Gastrocnemius medialis (tissue), 4 donors: ENCODE measurements around the gene CSF3R. TPM values are rescaled to one million over a fixed set of nuclear protein-coding genes. Genes with fewer than 3 reads are reported as not detected.

Experiments used
- ATAC-seq, 2 donors: fragments of 150-250 bp; one replicate each; pipeline ENCODE4 v1.9.1; 2016
- DNase-seq, 2 donors: peaks; one replicate each; pipeline ENCODE4 v3.0.0-alpha.2; 2019
- H3K27ac ChIP-seq, 4 donors: fragments of 200-600 bp; sonication (generic); 1 replicate in 1 of 4; 2 replicates in 3 of 4; pipeline ENCODE4 v1.5.1; 2016 to 2018; ENCODE audit warnings: mild to moderate bottlenecking in 2 of 4, moderate library complexity in 1 of 4
- H3K27me3 ChIP-seq, 3 donors: fragments of 200-600 bp; sonication (generic) in 2 of 3; 1 replicate in 1 of 3; 2 replicates in 2 of 3; pipeline versions ENCODE4 v1.5.1 to v1.6.0; 2016 to 2019; ENCODE audit warnings: mild to moderate bottlenecking in 1 of 3, moderate library complexity in 1 of 3
- H3K36me3 ChIP-seq, 2 donors: fragments of 200-600 bp; sonication (generic) in 1 of 2; one replicate each; pipeline ENCODE4 v1.5.1; 2017 to 2018
- H3K4me1 ChIP-seq, 2 donors: fragments of 200-600 bp; sonication (generic) in 1 of 2; one replicate each; pipeline ENCODE4 v1.5.1; 2016 to 2017; ENCODE audit warnings: mild to moderate bottlenecking in 2 of 2
- H3K4me3 ChIP-seq, 4 donors: fragments of 200-600 bp; sonication (generic) in 3 of 4; 1 replicate in 1 of 4; 2 replicates in 3 of 4; pipeline ENCODE4 v1.5.1; 2016 to 2019; ENCODE audit warnings: mild to moderate bottlenecking in 2 of 4
- H3K9me3 ChIP-seq, 3 donors: fragments of 200-600 bp; sonication (generic) in 2 of 3; 1 replicate in 1 of 3; 2 replicates in 2 of 3; pipeline ENCODE4 v1.5.1; 2016 to 2019
- POLR2A ChIP-seq, 2 donors: fragments of 450-650 bp; IDR thresholded peaks; one replicate each; pipeline ENCODE4 v1.6.1; 2017; ENCODE audit warnings: antibody characterized with exemption in 2 of 2, mild to moderate bottlenecking in 2 of 2, moderate library complexity in 2 of 2
- in situ Hi-C, 4 donors: fragments of 200-750 bp; cut with MboI; loops; one replicate each; pipeline versions ENCODE4 v1.15.0 to v1.8.0; 2017; ENCODE audit warnings: low sequenced_read_pairs in 4 of 4
- intact Hi-C: fragments of 100-400 bp; cut with DNase I; formaldehyde crosslinking; loops from one replicate; pipeline ENCODE4 v1.15.1; 2023; ENCODE audit warnings: low total_unique reads
- total RNA-seq, 4 donors: library from RNA; depleted of rRNA; stranded (reverse); fragments of >200 nt; gene quantifications; one replicate each; pipeline versions ENCODE4 v1.1.0 to v1.2.3, GENCODE V29; 2016
- TF ChIP-seq, protein P1 (sequence below), 5 experiments: fragments of 450-650 bp in 3 of 5; fragments of 200-600 bp in 2 of 5; sonication (generic) in 2 of 5; IDR thresholded peaks in 4 of 5; conservative IDR thresholded peaks in 1 of 5; 1 replicate in 4 of 5; 2 replicates in 1 of 5; pipeline ENCODE4 v1.5.1; 2016 to 2019; ENCODE audit warnings: antibody characterized with exemption in 5 of 5, mild to moderate bottlenecking in 3 of 5, moderate library complexity in 3 of 5

The CSF3R gene
- total RNA-seq, 4 donors from 2014 or later, result 0.29 to 6.4 (median 3.9) TPM

DNA sequence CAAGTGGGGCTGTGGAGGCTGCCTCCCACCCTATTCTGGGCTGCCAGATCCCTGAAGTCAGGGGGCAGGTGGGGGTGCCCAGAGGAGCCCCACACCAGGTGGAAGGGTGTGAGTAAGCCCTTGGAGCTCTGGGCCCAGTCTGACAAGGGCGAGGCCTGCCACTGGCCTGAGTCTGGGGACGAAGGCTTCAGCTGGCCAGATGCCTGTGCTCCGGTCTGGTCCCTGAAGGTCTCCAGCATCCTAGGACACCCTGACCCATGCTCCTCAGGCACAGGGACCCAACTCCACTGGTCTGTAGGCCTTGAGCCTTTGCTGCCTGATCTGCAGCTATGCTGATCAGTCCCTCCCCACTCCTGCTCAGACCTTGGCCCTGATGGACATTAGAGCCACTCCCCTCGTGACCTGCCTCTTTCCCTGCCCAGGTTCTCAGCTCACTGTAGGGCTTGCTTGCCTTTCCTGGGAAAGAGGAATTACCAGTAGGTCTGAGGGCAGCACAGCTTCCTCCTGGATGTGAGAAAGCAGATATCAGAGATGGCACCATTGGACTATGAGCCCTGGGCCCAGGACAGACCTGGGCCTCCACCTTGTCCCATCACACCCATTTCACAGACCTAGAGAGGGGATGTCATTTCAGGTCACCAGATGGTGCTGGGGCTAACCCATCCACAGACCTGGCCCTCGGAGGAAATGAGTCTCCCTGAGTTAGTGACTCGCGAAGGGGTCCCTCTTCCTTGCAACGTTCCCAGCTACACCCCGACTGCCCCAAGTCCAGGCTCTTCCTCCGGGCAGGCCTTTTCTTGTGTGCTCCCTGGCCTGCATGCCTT lies 32.8 kb upstream of the CSF3R start:
- Histone ChIP-seq H3K9me3 (no peaks in the 10 kb centered on the region), H3K36me3 (no peaks in the 10 kb centered on the region), H3K27me3 (no peaks in the 10 kb centered on the region), H3K4me3 (no peak overlapping the region), H3K27ac (no peak overlapping the region), H3K4me1 (no peaks in the 10 kb centered on the region)
- ATAC-seq (no peak), DNase-seq (no peak)
- in situ Hi-C loops, result no loop called here
- intact Hi-C loops, result loop anchor here (5.0 kb wide), 1 partner anchor 917 kb away; no protein-coding TSS in a partner anchor
- no peak for TF ChIP-seq POLR2A (IDR thresholded peaks at IDR 0.05)
- TF ChIP-seq, protein P1, sequence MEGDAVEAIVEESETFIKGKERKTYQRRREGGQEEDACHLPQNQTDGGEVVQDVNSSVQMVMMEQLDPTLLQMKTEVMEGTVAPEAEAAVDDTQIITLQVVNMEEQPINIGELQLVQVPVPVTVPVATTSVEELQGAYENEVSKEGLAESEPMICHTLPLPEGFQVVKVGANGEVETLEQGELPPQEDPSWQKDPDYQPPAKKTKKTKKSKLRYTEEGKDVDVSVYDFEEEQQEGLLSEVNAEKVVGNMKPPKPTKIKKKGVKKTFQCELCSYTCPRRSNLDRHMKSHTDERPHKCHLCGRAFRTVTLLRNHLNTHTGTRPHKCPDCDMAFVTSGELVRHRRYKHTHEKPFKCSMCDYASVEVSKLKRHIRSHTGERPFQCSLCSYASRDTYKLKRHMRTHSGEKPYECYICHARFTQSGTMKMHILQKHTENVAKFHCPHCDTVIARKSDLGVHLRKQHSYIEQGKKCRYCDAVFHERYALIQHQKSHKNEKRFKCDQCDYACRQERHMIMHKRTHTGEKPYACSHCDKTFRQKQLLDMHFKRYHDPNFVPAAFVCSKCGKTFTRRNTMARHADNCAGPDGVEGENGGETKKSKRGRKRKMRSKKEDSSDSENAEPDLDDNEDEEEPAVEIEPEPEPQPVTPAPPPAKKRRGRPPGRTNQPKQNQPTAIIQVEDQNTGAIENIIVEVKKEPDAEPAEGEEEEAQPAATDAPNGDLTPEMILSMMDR (IDR thresholded peaks at IDR 0.05 in 4 of 5, conservative IDR thresholded peaks at IDR 0.05 in 1 of 5), result no peak

DNA sequence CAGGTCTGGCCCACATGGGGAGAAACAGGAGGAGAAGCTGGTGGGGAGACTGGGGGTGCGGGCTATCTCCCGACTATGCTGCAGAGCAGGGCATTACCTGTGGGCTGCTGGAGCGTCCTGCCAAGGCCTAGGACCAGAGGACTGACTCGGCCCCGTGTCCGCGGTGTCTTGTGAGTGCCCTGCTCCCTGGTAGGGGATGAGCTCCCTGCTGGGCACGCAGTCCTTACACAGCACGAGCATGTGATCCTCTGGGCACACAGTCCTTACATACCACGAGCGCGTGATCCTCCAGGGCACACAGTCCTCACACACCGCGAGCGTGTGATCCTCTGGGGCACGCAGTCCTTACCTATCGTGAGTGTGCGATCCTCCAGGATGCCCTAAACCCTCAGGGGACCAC lies 31.8 kb upstream of the CSF3R start:
- no peak overlapping the region for H3K4me3 ChIP-seq
- H3K9me3 ChIP-seq, result no peaks in the 10 kb centered on the region
- in situ Hi-C loops (no loop called here), intact Hi-C loops (no loop called here)
- peaks cover 0 to 3% (median 0%) of the 10 kb centered on the region in 3 donors for H3K27me3 ChIP-seq
- no peak overlapping the region for H3K27ac ChIP-seq
- no peaks in the 10 kb centered on the region for H3K4me1 ChIP-seq
- no peaks in the 10 kb centered on the region for H3K36me3 ChIP-seq
- DNase-seq (no peak), ATAC-seq (no peak)
- TF ChIP-seq POLR2A (IDR thresholded peaks at IDR 0.05), result no peak

DNA sequence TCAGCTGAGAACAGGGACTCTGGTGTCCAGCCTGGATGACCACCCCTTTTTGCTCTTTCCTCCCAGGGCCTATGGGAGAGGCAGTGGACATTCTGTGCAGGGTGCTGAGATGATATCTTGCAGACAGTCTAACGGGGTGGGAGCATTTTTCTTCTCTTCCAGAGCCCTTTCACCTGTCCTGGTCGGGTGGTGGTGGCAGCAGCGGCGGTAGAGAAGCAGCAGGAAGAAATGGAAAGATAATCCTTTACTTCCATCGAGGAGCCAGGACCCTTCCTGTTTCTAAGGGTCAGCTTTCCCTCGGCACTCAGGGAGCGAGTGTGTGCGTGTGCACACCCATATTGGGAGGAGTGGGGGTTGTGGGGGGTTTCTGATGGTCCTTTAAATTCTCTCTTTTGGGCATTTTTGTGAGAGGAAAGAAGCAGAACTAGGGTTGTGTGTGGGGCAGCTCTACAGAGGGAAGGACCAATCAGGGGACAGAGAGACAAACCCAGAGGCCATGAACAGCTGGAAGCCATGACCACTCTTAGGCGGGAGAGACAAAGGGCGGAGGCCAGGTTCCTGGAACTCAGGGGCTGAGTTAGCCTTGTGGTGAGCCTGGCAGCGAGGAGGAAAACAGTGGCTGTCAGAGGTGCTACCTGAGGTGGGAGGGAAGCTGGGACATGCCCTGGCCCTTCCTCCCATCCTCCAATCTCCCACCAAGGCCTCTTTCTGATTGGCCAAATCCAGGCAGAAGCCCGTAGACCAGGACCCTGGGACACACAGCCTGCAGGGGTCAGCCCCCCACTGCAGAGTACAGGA lies 31.2 kb upstream of the CSF3R start:
- Histone ChIP-seq H3K36me3 (no peaks in the 10 kb centered on the region), H3K9me3 (no peaks in the 10 kb centered on the region), H3K4me3 (no peak overlapping the region), H3K4me1 (no peaks in the 10 kb centered on the region), H3K27me3 (peaks cover 0 to 3% (median 0%) of the 10 kb centered on the region in 3 donors), H3K27ac (no peak overlapping the region)
- ATAC-seq (no peak), DNase-seq (no peak)
- intact Hi-C loops, result no loop called here
- in situ Hi-C loops, result no loop called here
- TF ChIP-seq, protein P1 (IDR thresholded peaks at IDR 0.05 in 4 of 5, conservative IDR thresholded peaks at IDR 0.05 in 1 of 5), result no peak
- TF ChIP-seq POLR2A (IDR thresholded peaks at IDR 0.05), result no peak

DNA sequence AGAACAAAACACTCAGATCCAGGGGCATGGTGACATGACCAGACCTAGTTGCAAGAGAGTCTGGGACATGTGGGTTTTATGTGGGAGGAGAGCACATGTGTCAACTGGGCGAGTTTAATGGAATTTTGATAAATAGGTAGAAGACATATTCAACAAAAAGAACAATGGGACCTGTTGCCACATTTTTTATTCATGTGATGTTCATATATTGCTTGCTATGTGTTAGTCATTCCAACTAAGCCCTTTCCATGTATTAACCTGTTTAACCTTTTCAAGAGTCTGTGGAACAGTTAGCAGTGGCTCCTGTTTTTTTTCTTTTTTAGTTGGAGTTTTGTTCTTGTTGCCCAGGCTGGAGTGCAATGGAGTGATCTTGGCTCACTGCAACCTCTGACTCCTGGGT lies 30.1 kb upstream of the CSF3R start:
- Histone ChIP-seq H3K4me1 (no peaks in the 10 kb centered on the region), H3K27me3 (peaks cover 0 to 3% (median 0%) of the 10 kb centered on the region in 3 donors), H3K4me3 (no peak overlapping the region), H3K27ac (no peak overlapping the region), H3K9me3 (no peaks in the 10 kb centered on the region), H3K36me3 (no peaks in the 10 kb centered on the region)
- DNase-seq, result no peak
- in situ Hi-C loops, result no loop called here
- no peak for ATAC-seq
- TF ChIP-seq, protein P1 (IDR thresholded peaks at IDR 0.05 in 4 of 5, conservative IDR thresholded peaks at IDR 0.05 in 1 of 5), result no peak
- no peak for TF ChIP-seq POLR2A (IDR thresholded peaks at IDR 0.05)
- intact Hi-C loops, result no loop called here
